Measurements from ENCODE around the gene PIAS4.

- TF ChIP-seq POU6F1 (CRISPR knock-in tag; IDR thresholded peaks at IDR 0.05; ENCODE audit: borderline replicate concordance, low read depth): no peak
- TF ChIP-seq OSR1 (CRISPR knock-in tag; IDR thresholded peaks at IDR 0.05): no peak
- TF ChIP-seq ZNF70 (CRISPR knock-in tag; IDR thresholded peaks at IDR 0.05): no peak
- TF ChIP-seq TSHZ2 (CRISPR knock-in tag; IDR thresholded peaks at IDR 0.05): no peak
- TF ChIP-seq ZFP3 (CRISPR knock-in tag; IDR thresholded peaks at IDR 0.05): no peak
- no peak for TF ChIP-seq ZNF8 (CRISPR knock-in tag; IDR thresholded peaks at IDR 0.05)
- no peak for TF ChIP-seq ZFP30 (CRISPR knock-in tag; IDR thresholded peaks at IDR 0.05)
- TF ChIP-seq CREB5 (CRISPR knock-in tag; IDR thresholded peaks at IDR 0.05; ENCODE audit: low read depth): no peak
- TF ChIP-seq ISL1 (CRISPR knock-in tag; IDR thresholded peaks at IDR 0.05): no peak
- TF ChIP-seq ARNTL (CRISPR knock-in tag; IDR thresholded peaks at IDR 0.05; ENCODE audit: borderline replicate concordance, low read depth): no peak
- no peak for TF ChIP-seq PATZ1 (CRISPR knock-in tag; IDR thresholded peaks at IDR 0.05; ENCODE audit: borderline replicate concordance)
- no peak for TF ChIP-seq CSRNP3 (CRISPR knock-in tag; IDR thresholded peaks at IDR 0.05)
- no peak for TF ChIP-seq ZNF565 (CRISPR knock-in tag; conservative IDR thresholded peaks at IDR 0.05; ENCODE audit: low read depth)
- TF ChIP-seq RARB (CRISPR knock-in tag; IDR thresholded peaks at IDR 0.05): no peak
Measured at GRCh38 chr19:4015705-4016402, 8.3 kb downstream of the PIAS4 start.
